ENCODE results near the gene MVD.
"Not testable (repeated sequence)": the region's sequence is repeated elsewhere in the genome, so short reads cannot be mapped to it uniquely, and the experiment has no call there.

The MVD gene

GRCh38 chr16:88681709-88682451, 19.0 kb upstream of the MVD start:
- no peak for DNase-seq (ENCODE audit: low spot score)

DNA sequence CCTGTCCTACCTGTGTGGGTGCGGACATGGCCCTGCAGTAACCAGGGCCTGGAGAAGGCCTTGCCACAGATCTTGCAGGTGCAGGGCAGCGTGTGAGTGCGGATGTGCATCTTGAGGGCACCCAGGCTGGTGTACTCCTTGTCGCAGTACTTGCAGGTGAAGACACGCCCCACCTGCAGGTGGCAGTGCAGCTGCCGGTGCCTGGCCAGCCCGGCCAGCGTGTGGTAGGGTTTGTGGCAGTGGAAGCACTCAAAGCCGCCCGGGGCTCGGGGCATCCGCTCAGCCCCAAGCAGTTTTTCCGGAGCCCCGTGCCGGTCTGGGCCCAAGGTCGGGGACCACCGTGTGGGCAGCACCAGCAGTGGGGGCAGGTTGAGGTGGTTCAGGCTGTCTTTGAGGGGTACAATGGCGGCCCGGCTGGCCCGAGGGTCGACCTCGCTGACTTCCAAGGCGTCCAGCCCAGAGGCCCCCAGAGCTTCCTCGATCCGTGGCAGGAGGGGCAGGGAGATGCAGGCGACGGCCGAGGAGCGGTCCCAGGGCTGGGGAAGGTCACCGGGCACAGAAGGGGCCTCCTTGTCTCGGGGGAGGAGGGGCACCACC, 18.3 kb upstream of the MVD start:
- DNase-seq (ENCODE audit: low spot score), result no peak

GRCh38 chr16:88680554-88681083, 17.7 kb upstream of the MVD start:
- DNase-seq (ENCODE audit: low spot score), result no peak

GRCh38 chr16:88678224-88678979, 15.5 kb upstream of the MVD start:
- DNase-seq (ENCODE audit: low spot score), result no peak

- no peak for DNase-seq (ENCODE audit: low spot score)
Observed at GRCh38 chr16:88677721-88678120, 14.8 kb upstream of the MVD start.

- no peak for DNase-seq (ENCODE audit: low spot score)
Observed at GRCh38 chr16:88676502-88677242, 13.8 kb upstream of the MVD start.

DNA sequence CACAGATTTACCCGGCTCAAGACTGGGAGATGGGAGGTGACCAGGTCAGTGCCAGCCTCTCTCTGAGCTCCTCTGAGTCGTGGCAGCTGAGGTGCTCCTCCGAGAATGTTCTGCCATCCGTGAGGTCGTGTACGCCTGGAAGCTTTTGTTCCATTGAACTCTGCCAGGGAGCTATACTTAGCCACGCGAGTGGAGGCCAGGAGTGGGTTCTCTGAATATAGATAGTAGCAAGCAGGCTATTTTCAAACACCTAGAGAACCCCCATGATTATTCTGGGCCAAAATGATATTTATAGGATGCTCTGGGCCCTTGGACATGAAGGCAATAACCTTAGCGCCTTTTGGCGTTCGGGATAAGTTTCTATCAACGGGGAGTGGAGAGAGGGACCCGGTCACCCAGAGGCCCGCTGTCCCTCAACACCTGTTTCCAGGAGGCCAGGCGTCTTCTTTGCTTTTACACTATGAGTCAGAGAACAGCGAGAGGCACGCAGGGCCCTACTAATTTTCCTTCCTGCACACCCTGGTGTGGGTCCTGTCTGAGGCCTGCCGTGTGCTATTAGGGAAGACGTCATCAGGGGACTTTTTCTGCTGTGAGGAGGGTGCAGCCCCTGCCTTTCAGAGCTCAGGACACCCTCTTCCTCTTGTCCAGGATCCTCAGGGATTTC, 11.0 kb upstream of the MVD start:
- no peak for DNase-seq (ENCODE audit: low spot score)

DNA sequence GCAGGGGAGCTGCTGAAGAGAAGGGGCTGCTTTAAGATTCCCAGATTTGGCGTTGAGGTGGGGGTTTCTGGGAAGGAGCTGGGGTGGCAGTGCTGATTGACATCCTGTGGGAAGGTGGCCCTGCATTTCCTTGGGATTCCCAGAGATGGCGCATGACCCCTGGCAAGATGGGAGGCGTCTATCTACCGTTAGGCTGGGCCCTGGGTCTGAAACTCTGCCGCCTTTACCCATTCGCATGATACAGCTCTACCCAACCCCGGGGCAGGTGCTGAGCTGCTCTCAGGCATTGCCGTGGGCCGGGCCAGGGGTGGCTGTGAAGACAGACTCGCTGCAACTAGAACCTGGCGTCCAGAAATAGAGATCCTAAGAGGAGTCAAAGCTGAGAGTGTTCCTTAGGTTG, 9.9 kb upstream of the MVD start:
- DNase-seq (ENCODE audit: low spot score), result no peak

DNA sequence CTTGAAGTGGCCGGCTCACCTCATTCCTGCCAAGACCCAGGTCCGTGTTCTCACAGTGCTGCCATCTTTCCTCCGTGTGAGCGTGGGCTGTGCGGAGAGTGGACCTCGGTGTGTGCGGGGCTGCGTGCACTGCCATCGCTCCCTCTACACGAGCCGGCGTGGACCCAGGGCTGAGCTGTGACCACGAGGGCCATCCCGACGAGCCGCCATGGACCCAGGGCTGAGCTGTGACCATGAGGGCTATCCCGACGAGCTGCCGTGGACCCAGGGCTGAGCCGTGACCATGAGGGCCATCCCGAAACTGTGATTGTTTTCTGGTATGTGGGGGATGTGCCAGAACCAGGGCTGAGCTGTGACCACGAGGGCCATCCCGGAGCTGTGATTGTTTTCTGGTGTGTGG, 8.9 kb upstream of the MVD start:
- DNase-seq (ENCODE audit: low spot score), result no peak

DNA sequence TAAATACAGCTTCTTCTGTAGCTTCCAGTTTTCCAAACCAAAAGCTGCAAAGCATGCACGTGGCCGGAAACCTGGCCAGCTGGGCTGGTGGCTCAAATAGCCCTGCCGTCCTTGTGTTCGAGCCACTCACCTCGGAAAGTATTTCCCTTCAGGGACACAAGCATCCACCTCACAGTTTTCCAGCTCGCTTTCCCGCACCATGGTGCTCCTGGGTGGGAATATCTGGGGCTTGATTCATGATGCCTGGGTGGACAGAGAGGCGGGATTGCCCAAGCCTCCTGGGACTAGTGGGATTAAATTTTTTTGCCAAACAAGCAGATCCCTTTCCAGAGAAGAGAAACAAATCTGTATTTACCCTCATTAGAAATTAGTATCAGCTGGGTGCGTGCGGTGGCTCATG, 7.1 kb upstream of the MVD start:
- DNase-seq (ENCODE audit: low spot score), result peak; percentile 60

- DNase-seq (ENCODE audit: low spot score), result not testable (repeated sequence)
Observed at GRCh38 chr16:88669493-88669892, 6.6 kb upstream of the MVD start.

- DNase-seq (ENCODE audit: low spot score), result no peak
Observed at GRCh38 chr16:88667461-88667860, 4.6 kb upstream of the MVD start.

DNA sequence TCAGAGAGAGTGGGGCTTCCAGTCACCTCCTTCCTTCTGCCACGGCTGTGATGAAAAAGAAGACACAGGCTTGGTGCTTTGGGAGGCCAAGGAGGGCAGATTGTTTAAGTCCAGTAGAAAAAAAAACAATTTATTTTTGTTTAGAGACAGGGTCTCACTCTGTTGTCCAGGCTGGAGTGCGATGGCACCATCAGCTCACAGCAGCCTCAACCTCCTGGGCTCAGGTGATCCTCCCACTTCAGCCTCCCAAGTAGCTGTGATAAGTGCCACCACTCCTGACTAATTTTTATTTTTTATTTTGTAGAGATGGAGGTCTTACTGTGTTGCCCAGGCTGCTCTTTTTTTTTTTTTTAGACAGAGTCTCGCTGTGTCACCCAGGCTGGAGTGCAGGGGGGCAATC, 2.7 kb upstream of the MVD start:
- no peak for DNase-seq (ENCODE audit: low spot score)

GRCh38 chr16:88665148-88665547, 2.3 kb upstream of the MVD start:
- no peak for DNase-seq (ENCODE audit: low spot score)

- DNase-seq (ENCODE audit: low spot score), result no peak
Observed at GRCh38 chr16:88662222-88662842, 559 bp downstream of the MVD start.

- no peak for DNase-seq (ENCODE audit: low spot score)
Observed at GRCh38 chr16:88661468-88661867, 1.4 kb downstream of the MVD start.

- DNase-seq (ENCODE audit: low spot score), result no peak
Observed at GRCh38 chr16:88659160-88659559, 3.7 kb downstream of the MVD start.

- no peak for DNase-seq (ENCODE audit: low spot score)
Observed at GRCh38 chr16:88658714-88659113, 4.2 kb downstream of the MVD start.

DNA sequence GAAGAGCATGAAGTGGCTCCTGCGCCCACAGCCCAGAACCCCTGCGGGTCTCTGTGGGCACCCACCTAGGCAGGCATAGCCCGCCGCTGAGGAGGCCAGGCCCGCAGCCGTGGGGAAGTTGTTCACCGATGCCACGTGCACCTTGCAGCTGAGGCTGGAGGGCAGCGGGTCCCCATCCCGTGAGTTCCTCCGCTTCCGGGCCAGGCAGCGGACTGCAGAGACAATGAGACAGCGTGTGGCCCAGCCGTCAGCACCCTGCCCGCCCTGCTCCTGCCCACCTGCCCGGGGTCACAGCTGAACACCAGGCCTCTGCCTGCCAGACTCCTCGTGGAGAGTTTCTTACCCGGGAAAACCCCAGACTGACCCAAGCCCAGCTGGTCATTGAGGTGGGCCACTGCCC, 5.5 kb downstream of the MVD start:
- no peak for DNase-seq (ENCODE audit: low spot score)

GRCh38 chr16:88656291-88656980, 6.5 kb downstream of the MVD start:
- DNase-seq (ENCODE audit: low spot score), result no peak
